Peyer's patch (tissue), 4 donors: ENCODE measurements around the gene B4GALT5.
"Not testable (repeated sequence)": the region's sequence is repeated elsewhere in the genome, so short reads cannot be mapped to it uniquely, and the experiment has no call there.

Experiments used
- CTCF ChIP-seq, 6 experiments: fragments of 450-650 bp in 4 of 6; fragments of 200-600 bp in 2 of 6; sonication (generic) in 1 of 6; IDR thresholded peaks; one replicate each; pipeline ENCODE4 v1.5.1; 2017 to 2019; ENCODE audit warnings: antibody characterized with exemption in 6 of 6, mild to moderate bottlenecking in 3 of 6, moderate library complexity in 1 of 6
- POLR2A ChIP-seq, 2 donors: fragments of 450-650 bp; IDR thresholded peaks; one replicate each; pipeline ENCODE4 v1.5.1; 2017; ENCODE audit warnings: antibody characterized with exemption in 2 of 2, mild to moderate bottlenecking in 2 of 2, moderate library complexity in 2 of 2

DNA sequence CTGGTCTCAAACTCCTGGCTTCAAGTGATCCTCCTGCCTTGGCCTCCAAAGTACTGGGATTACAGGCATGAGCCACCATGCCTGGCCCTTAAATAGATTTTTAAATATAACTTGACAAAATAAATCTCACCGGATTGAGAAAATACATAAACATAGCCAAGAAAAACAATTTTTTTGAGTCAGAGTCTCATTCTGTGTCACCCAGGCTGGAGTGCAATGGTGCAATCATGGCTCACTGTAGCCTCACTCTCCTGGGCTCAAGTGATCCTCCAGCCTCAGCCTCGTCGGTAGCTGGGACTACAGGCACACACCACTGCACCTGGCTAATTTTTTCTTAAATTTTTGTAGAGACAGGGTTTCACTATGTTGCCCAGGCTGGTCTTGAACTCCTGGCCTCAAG lies 85.4 kb downstream of the B4GALT5 start:
- not testable (repeated sequence) for TF ChIP-seq CTCF, POLR2A (IDR thresholded peaks at IDR 0.05)
